Liver (tissue), 9 donors: ENCODE measurements around the gene CD14. TPM values are rescaled to one million over a fixed set of nuclear protein-coding genes. Genes with fewer than 3 reads are reported as not detected.

ENCODE experiments used
- DNase-seq: peaks from one replicate; pipeline ENCODE4 v3.0.0-alpha.2; 2017; ENCODE audit warnings: low spot score
- H3K27ac ChIP-seq, 2 donors: one replicate each; pipeline ENCODE4 v1.7.0; 2013; ENCODE audit warnings: inconsistent platforms in 2 of 2, low read length in 2 of 2, control low read depth in 1 of 2, low read depth in 1 of 2, mild to moderate bottlenecking in 1 of 2
- H3K27me3 ChIP-seq, 4 donors: one replicate each; pipeline versions ENCODE4 v1.6.1 to v1.7.0; 2013; ENCODE audit warnings: low read length in 3 of 4, inconsistent platforms in 1 of 4, mild to moderate bottlenecking in 1 of 4, moderate library complexity in 1 of 4; ENCODE audit not compliant: control insufficient read depth in 4 of 4, insufficient read depth in 4 of 4
- H3K36me3 ChIP-seq, 4 donors: one replicate each; pipeline versions ENCODE4 v1.6.1 to v1.7.0; 2013; ENCODE audit warnings: low read length in 3 of 4, mild to moderate bottlenecking in 3 of 4, low read depth in 1 of 4, moderate library complexity in 1 of 4; ENCODE audit not compliant: control insufficient read depth in 4 of 4, insufficient read depth in 3 of 4
- H3K4me1 ChIP-seq, 4 donors: one replicate each; pipeline versions ENCODE4 v1.6.1 to v1.7.0; 2013; ENCODE audit warnings: low read length in 3 of 4, mild to moderate bottlenecking in 3 of 4, moderate library complexity in 1 of 4; ENCODE audit not compliant: control insufficient read depth in 4 of 4, insufficient read depth in 4 of 4
- H3K4me3 ChIP-seq, 3 donors: one replicate each; pipeline versions ENCODE4 v1.6.1 to v1.7.0; 2013; ENCODE audit warnings: low read length in 3 of 3, control low read depth in 1 of 3, low read depth in 1 of 3, mild to moderate bottlenecking in 1 of 3
- H3K9ac ChIP-seq, 2 donors: one replicate each; pipeline ENCODE4 v1.7.0; 2013; ENCODE audit warnings: low read length in 2 of 2, mild to moderate bottlenecking in 2 of 2, moderate library complexity in 2 of 2, control low read depth in 1 of 2, low read depth in 1 of 2
- H3K9me3 ChIP-seq, 4 donors: one replicate each; pipeline versions ENCODE4 v1.6.1 to v1.7.0; 2013; ENCODE audit warnings: low read length in 3 of 4; ENCODE audit not compliant: control insufficient read depth in 4 of 4
- ATF3 ChIP-seq: IDR thresholded peaks from 2 replicates; pipeline ENCODE4 v1.6.1; 2016; ENCODE audit warnings: antibody characterized with exemption
- CTCF ChIP-seq: fragments of 150-350 bp; IDR thresholded peaks from 2 replicates; pipeline ENCODE4 v1.5.1; 2017; ENCODE audit warnings: improper control_type of control experiment, low read depth, low read length; ENCODE audit not compliant: missing input control
- FOXA1 ChIP-seq: IDR thresholded peaks from 2 replicates; pipeline ENCODE4 v1.6.1; 2016; ENCODE audit warnings: antibody characterized with exemption
- FOXA2 ChIP-seq: IDR thresholded peaks from 2 replicates; pipeline ENCODE4 v1.6.1; 2016; ENCODE audit warnings: antibody characterized with exemption
- GABPA ChIP-seq, 2 donors: IDR thresholded peaks in 1 of 2; conservative IDR thresholded peaks in 1 of 2; 2 replicates each; pipeline ENCODE4 v1.6.1; 2016; ENCODE audit warnings: antibody characterized with exemption in 2 of 2, mild to moderate bottlenecking in 1 of 2, moderate library complexity in 1 of 2
- HNF4A ChIP-seq, 2 donors: conservative IDR thresholded peaks; 2 replicates each; pipeline ENCODE4 v1.6.1; 2016; ENCODE audit warnings: antibody characterized with exemption in 2 of 2, mild to moderate bottlenecking in 2 of 2
- HNF4G ChIP-seq: IDR thresholded peaks from 2 replicates; pipeline ENCODE4 v1.6.1; 2016; ENCODE audit warnings: antibody characterized with exemption
- JUND ChIP-seq, 2 donors: IDR thresholded peaks; 2 replicates each; pipeline ENCODE4 v1.6.1; 2016; ENCODE audit warnings: antibody characterized with exemption in 2 of 2
- MAX ChIP-seq: IDR thresholded peaks from 2 replicates; pipeline ENCODE4 v1.6.1; 2016; ENCODE audit warnings: antibody characterized with exemption
- NR2F2 ChIP-seq: IDR thresholded peaks from 2 replicates; pipeline ENCODE4 v1.6.1; 2016; ENCODE audit warnings: antibody characterized with exemption
- RAD21 ChIP-seq, 2 donors: IDR thresholded peaks; 2 replicates each; pipeline ENCODE4 v1.6.1; 2016; ENCODE audit warnings: antibody characterized with exemption in 2 of 2, mild to moderate bottlenecking in 2 of 2
- RXRA ChIP-seq, 2 donors: IDR thresholded peaks; 2 replicates each; pipeline ENCODE4 v1.6.1; 2017 to 2018; ENCODE audit warnings: antibody characterized with exemption in 2 of 2, mild to moderate bottlenecking in 1 of 2
- SP1 ChIP-seq: IDR thresholded peaks from 2 replicates; pipeline ENCODE4 v1.6.1; 2018; ENCODE audit warnings: antibody characterized with exemption, mild to moderate bottlenecking
- YY1 ChIP-seq: IDR thresholded peaks from 2 replicates; pipeline ENCODE4 v1.6.1; 2016; ENCODE audit warnings: antibody characterized with exemption, mild to moderate bottlenecking
- ZBTB33 ChIP-seq: IDR thresholded peaks from 2 replicates; pipeline ENCODE4 v1.6.1; 2016; ENCODE audit warnings: antibody characterized with exemption
- WGBS: extraction: QIAGEN DNeasy Blood & Tissue Kit; methylation state at CpG from one replicate; pipeline ENCODE4 v1.1.7; 2013; 5-methylcytosine and 5-hydroxymethylcytosine counted together
- polyA plus RNA-seq, 2 donors: library from polyadenylated mRNA; stranded (reverse) in 1 of 2; unstranded in 1 of 2; fragments of 200-250 nt in 1 of 2; fragments of >200 nt in 1 of 2; fragmentation: Nextera tagmentation in 1 of 2; extraction: Ambion mirVana in 1 of 2; gene quantifications; one replicate each; pipeline versions ENCODE4 v1.2.1 to v1.2.3, GENCODE V29; 2013 to 2015
- total RNA-seq, 2 donors: library from RNA; depleted of rRNA; stranded (reverse); fragments of >200 nt; gene quantifications; one replicate each; pipeline ENCODE4 v1.2.3, GENCODE V29; 2014
- donor health status: healthy.
- donor health status: healthy.
- donor health status: healthy.
- donor health status: healthy.
- donor health status: healthy.

The CD14 gene
- total and polyA plus RNA-seq, 4 donors: 61.0 to 343 (median 287) TPM

GRCh38 chr5:140677947-140678346 is 45.0 kb upstream of the CD14 start (continued):
- no peak for TF ChIP-seq FOXA2
- TF ChIP-seq YY1: no peak
- no peak for TF ChIP-seq NR2F2
- no peak for TF ChIP-seq ZBTB33

GRCh38 chr5:140674629-140675028 is 41.7 kb upstream of the CD14 start:
- no peak for DNase-seq
- Histone ChIP-seq H3K4me3 (no peak overlapping the region), H3K27ac (no peak overlapping the region), H3K4me1 (peaks cover 0 to 1% (median 0%) of the 10 kb centered on the region in 4 donors), H3K36me3 (peaks cover 7 to 65% (median 32%) of the 10 kb centered on the region in 4 donors), H3K27me3 (no peaks in the 10 kb centered on the region), H3K9me3 (no peaks in the 10 kb centered on the region), H3K9ac (no peak overlapping the region)
- 97% methylated on average over 4 of the region's 4 CpGs for WGBS
- TF ChIP-seq HNF4A (conservative IDR thresholded peaks at IDR 0.05) (no peak), RXRA (IDR thresholded peaks at IDR 0.05) (no peak), GABPA (IDR thresholded peaks at IDR 0.05 in 1 of 2, conservative IDR thresholded peaks at IDR 0.05 in 1 of 2) (no peak), YY1 (no peak), SP1 (no peak), ATF3 (no peak), JUND (IDR thresholded peaks at IDR 0.05) (no peak), FOXA2 (no peak), HNF4G (no peak), RAD21 (IDR thresholded peaks at IDR 0.05) (no peak), NR2F2 (no peak), CTCF (no peak), FOXA1 (no peak), MAX (no peak)

- TF ChIP-seq SP1: no peak
- no peak for TF ChIP-seq FOXA1
- TF ChIP-seq YY1: no peak
- TF ChIP-seq CTCF: no peak
- TF ChIP-seq HNF4G: no peak
- no peak for TF ChIP-seq MAX
- no peak for TF ChIP-seq RXRA (IDR thresholded peaks at IDR 0.05)
- no peak overlapping the region for H3K27ac ChIP-seq
- no peaks in the 10 kb centered on the region for H3K9me3 ChIP-seq
- H3K27me3 ChIP-seq: no peaks in the 10 kb centered on the region
- no peak for DNase-seq
- no peak overlapping the region for H3K9ac ChIP-seq
- peaks cover 7 to 65% (median 34%) of the 10 kb centered on the region in 4 donors for H3K36me3 ChIP-seq
- 90% methylated on average over 2 of the region's 2 CpGs for WGBS
- peaks cover 0 to 1% (median 0%) of the 10 kb centered on the region in 4 donors for H3K4me1 ChIP-seq
- no peak overlapping the region for H3K4me3 ChIP-seq
These were observed 41.2 kb upstream of the CD14 start for GRCh38 chr5:140674211-140674610.
